HG02763 (cell line): Measurements from ENCODE around the gene SNX22.

Experiments used
- ATAC-seq: cut with Tn5 transposase; IDR thresholded peaks from one replicate; pipeline ENCODE4 v1.9.1; 2021; ENCODE audit warnings: mild to moderate bottlenecking, moderate library complexity; ENCODE audit not compliant: unreplicated experiment

Gene SNX22

DNA sequence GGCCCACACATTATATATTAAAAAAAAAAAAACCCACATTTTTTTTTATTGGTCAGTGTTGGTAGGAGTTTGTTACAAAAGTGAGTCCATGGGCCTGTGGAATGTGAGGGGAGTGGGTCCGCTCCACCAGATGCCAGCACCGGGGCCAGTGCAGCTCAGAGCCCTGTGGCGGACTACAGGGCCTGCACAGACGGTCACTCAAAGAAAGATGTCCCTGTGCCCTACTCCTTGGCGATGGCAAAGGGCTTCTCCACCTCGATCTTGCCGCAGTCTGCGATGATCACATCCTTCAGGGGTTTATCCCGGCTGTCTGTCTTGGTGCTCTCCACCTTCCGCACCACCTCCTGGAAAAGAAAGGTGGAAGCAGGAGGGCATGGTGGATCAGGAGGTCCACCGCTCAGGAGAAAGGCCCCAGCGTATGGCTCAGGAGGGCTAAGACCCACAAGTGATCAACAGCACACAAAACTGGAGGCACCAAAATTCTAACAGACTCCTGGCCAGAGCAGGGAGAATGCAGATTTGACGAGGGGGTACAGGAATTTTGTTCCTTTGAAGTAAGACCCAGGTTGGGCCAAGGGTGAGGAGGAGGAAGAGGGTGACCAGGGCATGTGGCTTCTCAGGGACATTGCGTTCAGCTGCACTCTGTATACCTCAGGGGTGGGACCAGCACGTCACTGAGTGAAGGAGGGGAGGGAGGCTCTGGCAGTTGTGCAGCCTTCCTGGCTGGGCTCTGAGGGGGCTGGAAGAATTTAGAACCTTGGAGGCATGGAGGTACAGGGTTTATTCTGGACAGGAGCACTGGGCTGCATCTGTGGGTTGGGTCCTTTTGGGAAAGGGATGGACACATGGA lies 4.5 kb downstream of the SNX22 start:
- no peak for ATAC-seq

DNA sequence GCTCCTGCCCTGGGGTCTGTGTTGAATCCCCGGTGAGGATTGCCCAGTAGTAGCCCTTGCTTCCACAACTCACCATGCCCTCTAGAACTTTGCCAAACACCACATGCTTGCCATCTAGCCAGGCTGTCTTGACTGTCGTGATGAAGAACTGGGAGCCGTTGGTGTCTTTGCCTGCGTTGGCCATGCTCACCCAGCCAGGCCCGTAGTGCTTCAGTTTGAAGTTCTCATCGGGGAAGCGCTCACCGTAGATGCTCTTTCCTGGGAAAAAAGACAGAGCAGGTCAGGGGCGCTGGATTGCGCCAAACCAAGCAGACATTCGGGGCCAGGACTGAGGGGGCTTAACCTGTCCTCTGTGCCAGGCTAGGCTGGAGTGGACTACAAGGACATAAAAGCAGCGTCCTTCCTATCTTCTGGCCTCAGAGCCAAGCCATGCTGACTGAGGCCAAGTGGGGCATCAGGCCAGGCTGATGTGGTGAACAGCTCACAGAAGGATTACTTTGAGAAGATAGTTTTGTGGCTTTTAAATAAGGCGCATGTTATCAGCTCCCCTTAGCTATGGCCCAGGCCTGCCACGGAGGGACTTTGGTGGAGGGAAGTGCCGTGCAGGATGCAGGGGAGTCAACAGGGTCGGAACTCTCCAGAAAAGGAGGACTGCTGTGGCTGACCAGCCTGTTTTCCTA lies 5.3 kb downstream of the SNX22 start:
- no peak for ATAC-seq

DNA sequence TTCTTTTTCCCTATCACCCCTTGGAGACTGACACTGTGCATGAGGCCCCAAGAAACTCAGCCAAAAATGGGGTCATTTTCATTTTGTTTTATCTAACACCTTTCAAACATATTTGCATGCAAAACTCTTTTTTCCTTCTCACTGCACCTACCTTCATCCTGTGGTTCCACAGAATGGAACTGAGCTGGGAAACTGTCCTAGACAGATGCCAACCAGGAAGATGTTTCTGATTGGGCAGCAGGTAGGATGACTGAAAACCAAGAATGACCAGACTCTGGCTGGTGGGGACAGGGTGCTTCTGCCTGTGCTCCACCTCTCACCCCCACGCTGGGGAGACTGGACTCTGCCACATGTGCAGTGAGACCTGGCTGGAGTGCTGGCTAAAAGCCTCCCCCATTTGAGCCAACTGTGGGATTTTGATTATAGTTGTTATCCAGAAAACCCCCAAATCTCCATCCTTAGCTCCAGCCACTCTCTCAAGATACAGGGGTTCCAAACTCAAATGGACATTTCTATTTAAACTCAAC lies 6.1 kb downstream of the SNX22 start:
- no peak for ATAC-seq

DNA sequence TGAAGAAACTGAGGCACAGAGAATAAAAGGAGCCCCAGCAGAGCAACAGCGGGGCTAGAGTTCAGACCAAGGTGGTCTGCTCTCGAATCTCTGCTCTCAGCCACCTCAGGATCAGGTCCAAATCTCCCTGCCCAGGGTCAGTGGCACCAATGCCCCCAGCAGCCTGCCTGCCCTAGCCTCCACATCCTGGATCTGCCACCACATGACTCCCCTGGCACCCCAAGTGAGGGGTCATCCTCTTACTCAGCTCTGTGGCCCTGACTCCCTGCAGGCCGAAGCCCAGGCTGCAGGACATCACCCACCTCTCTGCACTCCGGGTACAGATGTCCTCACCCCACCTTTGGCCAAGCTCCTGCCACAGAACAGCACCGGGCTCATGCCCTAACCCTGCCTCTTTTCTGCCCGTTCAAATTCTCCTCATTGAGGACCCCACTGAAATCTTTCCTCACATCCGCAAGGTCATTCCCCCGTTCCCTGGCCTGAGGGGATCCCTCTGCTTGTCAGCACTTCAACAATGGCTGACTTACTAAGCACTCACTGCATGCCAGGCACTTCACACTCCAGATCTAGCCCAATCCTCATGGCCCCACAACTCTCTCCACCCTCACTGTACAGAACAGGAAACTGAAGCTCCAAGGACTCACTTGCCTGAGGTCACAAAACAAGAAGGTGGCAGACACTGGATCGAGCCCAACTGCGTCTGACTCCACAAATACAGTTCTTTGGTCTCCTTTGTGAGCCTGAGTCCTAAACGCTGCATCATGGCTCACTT lies 7.0 kb downstream of the SNX22 start:
- no peak for ATAC-seq

DNA sequence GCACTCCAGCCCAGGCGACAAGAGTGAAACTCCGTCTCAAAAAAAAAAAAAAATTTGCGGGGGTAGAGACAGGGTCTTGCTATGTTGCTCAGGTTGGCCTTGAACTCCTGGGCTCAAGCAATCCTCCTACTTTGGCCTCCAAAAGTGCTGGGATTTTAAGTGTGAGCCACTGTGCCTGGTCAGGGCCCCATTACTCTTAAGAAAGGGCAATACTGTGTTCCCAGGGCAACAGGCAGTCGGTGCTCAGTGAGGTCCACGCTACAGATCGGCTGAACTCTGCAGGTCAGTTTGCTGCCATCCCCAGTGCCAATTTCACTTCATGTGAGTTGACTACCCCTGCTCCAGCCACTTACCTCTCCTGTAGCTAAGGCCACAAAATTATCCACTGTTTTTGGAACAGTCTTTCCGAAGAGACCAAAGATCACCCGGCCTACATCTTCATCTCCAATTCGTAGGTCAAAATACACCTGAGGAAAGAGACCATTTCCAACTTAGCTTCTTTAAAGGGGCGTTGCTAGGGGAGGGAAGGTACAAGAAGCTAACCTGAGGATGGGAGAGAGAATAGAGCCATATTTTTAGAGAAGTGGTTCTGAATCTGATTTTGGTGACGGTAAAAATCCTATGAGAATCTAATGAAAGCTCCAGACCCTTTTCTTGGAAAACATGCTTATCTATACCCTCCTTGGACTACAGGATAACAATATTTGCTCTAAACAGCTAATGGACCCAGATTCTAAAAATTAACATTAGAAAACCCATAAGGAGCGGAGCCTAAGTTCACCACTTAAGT lies 10.4 kb downstream of the SNX22 start:
- ATAC-seq = no peak

DNA sequence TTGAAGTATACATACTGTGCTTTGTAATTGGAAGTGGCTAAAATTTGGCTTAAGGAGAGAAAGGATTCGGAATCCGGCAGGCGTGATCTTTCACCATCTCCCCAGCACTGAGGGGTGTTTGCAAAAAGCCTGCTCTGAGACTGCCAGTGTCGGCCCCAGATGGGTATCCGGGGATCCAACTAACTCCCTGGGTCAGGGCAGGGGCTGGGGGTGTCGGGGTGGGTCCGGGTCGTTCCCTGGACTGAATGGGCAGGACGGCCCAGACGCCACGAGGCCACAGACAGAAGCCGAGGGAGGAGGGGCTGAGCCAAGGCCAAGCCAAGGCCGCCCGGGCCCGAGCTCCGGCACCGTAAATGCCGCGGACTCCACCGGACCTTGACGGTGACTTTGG lies 10.9 kb downstream of the SNX22 start:
- peak; percentile 19 for ATAC-seq

DNA sequence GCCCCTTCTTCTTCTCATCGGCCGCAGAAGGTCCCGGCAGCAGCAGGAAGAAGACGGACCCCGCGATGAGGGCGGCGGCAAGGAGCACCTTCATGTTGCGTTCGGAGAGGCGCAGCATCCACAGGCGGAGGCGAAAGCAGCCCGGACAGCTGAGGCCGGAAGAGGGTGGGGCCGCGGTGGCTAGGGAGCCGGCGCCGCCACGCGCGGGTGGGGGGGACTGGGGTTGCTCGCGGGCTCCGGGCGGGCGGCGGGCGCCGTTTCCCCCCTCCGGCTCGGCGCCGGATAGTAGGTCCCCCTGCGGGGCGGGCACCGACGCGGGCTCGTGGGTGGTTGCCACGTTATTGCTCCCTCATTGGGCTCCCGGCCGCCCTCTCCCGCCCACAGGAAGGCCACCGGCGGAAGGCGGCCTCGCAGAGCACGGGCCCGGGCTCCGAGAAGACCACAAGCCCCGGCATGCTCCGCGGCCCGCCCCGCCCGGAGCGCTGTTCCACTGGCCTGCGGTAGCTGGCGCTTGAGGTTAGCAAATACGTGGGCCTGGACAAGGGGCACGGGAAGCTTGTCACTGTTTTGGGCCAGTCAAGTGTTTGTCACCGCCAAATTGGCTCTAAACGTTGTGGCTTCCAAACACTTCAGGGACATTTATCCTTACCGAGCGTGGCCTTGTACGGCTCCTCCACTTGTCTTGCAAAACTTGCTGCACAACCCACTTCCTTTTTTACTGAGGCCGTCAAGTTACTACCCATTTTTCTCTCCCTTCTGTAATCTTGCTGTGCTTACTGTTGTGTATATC lies 11.5 kb downstream of the SNX22 start, which contains the start of gene PPIB:
Gene PPIB, minus strand, starts transcription at position 154 of the 790 bp plus-strand sequence. Its CDS starts 36 bp downstream, at position 118.
- peak; percentile 91 for ATAC-seq

DNA sequence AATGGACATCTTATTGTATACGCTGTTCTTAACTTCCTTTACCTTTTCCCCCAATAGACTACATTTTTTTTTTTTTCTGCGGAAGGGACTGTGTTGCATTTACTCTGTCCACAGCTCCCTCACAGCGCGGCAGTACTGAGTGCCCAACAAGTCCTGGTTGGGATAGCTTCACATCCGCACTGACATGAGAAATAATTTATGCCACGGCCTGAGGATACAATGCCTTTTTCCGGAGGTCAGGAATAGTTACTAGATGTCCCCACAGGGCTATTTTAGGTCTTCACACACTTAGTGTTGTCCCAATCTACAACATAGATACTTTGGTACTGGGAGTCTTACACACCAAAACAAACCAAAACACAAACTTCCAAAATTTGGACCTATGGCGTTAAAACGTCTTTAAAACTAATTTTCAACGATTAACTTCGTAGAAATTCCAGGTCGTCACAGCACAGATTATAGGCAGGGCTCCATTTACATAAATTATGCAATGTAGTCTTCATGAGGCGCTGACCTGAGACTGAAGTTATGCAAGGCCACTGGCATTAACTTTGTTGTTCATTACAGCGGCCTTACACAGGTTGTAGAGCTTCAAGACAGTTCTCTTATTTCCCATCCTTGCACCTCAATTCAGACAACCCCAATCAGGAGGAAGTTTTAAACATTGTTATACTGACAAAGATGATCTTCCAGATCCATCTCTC lies 12.3 kb downstream of the SNX22 start:
- ATAC-seq = peak; percentile 1

DNA sequence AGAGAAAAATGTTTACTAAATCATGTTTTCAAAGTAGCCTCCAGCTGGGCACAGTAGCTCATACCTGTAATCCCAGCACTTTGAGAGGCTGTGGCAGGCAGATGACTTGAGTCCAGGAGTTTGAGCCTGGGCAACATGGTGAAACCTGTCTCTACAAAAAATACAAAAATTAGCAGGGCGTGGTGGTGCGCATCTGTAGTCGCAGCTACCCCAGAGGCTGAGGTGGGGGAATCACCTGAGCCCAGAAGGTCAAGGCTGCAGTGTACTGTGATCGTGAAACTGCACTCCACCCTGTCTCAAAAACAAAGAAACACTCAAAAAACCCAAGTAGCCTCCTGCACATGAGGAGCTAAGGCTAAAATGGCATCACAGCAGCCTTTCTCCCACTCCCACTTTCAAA lies 12.9 kb downstream of the SNX22 start:
- ATAC-seq = no peak

DNA sequence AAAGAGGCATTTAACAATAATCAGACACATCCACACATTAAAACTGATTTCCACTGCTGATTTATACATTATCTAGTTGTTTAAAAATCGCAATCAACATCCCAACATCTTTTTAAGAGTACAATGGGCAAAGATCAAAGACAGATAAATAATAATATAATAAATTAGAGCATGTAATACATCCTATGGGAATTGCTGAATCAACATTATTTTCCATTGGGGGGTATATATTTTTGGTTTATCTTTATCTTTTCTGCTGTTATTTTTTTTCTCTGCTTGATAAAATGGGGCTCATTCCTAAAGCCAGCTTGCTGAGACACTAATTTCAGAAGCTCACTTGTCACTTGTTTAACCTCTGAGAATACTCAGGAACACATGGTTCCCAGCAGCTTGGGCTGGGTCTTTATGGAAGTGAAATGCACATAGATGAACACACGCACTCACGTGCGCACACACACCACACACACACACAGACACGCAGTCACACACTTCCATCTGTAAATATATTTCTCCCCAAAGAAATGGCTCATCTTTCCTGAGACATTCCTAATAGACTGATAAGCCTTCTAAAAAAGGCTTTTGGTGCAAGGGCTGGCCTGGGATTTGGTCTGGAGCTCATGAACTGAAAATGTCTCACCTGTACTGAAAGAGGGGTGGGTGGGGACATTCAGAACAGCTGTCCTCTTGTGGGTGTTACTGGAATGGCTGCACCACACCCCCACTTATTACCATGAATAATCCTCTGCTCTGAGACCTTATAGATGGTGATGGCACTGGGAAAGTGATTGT lies 14.8 kb downstream of the SNX22 start:
- no peak for ATAC-seq

DNA sequence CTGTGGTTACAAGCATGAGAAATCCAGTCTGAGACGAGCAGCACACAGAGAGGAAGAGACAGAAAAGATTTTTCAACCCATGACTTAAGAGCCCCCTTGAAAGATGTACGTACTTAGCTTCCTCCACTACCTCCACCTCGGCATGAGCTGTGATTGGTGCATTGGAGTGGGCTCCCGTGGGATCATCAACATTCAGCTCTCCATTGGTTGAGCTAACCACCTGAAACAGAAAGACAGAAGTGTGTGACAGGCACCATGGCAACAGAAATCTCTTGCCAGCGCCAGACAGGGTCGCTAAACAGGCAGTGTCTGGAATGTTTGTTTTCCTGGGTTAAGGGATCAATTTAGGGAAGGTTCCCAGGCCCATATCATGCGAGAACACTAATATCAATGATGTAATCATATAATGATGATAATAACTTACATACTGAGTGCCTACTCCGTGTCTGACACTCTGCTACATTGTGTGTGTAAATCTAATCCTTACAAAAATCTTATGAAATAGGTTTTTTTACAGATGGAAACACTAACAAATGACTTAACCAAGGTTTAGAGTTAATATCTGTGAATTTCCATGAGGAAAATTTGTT lies 28.8 kb downstream of the SNX22 start:
- no peak for ATAC-seq

DNA sequence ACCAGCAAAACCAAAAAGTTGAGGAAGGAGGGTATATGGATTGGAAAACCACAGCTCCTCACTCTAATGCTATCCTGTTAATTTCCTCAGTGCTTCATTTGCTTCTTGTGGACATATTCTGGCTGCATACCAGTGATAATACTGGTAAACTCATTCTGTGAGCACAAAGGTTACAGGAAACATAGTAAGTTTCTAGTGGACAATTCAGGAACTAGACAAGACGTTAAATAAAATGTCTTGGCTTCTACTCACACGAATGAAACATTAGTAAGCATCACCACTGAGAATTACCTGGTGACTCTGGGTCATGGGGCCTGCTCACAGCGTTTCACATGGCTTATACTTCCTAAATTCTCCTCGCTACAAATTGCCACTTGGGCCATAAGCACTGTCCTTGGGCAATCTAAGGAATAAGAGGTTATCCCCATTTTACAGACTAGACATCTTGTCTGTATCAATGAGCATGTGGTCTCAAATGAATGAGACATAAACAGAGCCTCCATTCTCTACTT lies 31.4 kb downstream of the SNX22 start:
- ATAC-seq = no peak

DNA sequence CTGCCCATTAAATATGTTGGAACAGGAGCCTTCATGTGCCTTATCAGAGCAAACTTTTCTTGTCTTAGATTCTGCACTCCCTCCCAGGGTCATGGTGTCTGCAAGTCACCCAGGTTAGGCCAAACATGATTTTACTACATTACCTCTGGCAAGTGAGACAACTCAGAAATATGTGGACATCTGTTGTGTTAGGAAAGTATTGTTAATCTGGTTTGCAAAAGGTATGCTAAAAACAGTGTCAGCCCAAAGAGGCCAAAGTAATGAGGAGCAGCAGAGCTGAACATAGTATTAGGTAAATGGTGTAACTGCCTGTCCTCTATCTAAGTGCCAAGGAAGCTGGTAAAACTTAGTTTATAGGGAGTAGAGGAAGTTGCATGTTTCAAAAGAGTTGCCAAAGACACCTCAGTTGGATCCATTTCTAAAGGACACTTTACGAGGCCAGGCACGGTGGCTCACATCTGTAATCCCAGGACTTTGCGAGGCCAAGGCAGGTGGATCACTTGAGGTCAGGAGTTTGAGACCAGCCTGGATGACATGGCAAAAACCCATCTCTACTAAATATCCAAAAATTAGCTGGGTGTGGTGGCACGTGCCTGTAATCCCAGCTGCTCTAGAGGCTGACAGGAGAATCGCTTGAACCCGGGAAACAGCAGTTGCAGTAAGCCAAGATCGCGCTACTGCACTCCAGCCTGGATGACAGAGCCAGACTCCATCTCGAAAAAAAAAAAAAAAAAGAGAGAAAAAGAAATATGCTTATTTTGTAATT lies 33.8 kb downstream of the SNX22 start:
- no peak for ATAC-seq

DNA sequence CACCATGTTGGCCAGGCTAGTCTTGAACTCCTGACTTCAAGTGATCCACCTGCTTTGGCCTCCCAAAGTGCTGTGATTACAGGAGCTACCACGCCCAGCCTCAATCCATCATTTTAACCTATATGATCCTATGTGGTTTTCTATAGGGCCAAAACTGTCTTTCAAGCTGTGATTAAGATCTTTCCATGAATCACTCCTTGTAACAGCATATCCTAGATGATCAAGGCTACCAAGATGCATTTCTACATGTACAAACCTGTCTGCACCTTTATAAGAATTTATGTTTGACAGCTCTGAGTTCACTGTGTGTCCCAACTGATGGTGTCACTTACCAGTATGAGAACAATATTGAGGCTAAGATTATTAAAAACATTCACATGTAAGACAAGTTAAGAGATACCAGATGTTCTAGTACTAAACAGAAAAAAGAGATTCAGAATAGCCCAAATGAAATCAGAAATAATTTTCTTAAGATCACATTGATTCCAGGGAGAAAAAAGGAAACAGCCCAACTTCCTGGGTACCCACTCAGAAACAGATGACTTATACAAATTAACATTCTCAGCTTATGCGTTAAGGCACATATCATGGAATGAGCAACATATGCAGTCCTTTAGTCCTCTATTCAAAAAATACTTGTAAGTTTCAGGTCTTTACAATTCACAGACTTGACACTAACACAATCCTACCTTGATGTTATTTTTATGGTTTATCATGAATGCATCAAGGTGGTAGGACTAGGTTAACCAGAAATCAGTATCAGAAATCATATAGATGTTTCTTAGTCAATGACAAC lies 36.1 kb downstream of the SNX22 start:
- ATAC-seq = no peak

DNA sequence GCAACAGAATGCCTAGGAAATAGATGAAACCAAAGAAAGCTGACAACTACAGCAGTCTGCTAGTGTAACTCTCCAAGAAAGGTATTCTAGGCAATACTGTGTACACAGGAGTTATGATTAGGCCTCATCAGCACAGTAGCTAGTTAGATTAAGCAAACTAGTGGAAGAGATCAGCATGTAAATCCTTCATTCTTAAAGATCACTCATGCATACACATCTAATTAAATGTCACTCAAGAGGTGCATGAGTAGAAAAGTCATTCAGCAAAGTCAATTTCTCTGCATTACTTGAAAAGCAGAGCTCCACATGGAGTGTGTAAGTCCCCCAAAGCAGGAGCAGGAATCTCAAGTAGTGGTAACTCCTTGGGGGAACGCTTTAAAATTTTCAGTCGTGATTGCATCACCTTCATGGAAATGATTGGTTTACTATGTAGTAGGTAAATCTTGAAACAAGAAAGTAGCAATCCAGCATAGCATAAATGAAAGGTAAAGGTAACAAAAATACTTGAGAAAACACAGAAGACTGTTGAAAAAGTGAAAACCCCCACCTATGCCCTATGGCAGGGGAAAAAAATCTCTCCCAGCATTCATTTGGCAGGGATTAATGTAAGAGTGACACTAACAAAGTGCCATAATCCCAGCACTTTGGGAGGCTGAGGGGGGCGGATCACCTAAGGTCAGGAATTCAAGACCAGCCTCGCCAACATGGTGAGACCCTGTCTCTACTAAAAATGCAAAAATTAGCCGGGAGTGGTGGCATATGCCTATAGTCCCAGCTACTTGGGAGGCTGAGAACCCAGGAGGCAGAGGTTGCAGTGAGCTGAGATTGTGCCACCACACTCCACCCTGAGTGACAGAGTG lies 40.7 kb downstream of the SNX22 start:
- no peak for ATAC-seq
